ENCODE data around the gene HSPBP1. TPM values are rescaled to one million over a fixed set of nuclear protein-coding genes. Genes with fewer than 3 reads are reported as not detected.
A peak's percentile ranks its signal among the peaks of the same experiment; 100 is the strongest.

Gene HSPBP1
- total RNA-seq, 1 donor: 25.0 TPM

- TF ChIP-seq CTCF (IDR thresholded peaks at IDR 0.05; ENCODE audit: insufficient read depth, low read depth, low read length): no peak
- no peak for DNase-seq (ENCODE audit: low read depth)
- peak overlapping the region; percentile 45 for H3K4me3 ChIP-seq (ENCODE audit: low read depth, low read length)
Observed at GRCh38 chr19:55284405-55285058, 4.6 kb upstream of the HSPBP1 start.

- DNase-seq (ENCODE audit: low read depth): peak; percentile 43
- H3K4me3 ChIP-seq (ENCODE audit: low read depth, low read length): peak within 1 kb of the TSS; percentile 45
- TF ChIP-seq CTCF (IDR thresholded peaks at IDR 0.05; ENCODE audit: insufficient read depth, low read depth, low read length): no peak
Observed at GRCh38 chr19:55283548-55284377, 3.9 kb upstream of the HSPBP1 start, which contains the start of gene BRSK1. BRSK1 (plus strand) TSS chr19:55283997; CDS start chr19:55284443, 446 bp downstream.

- no peak for DNase-seq (ENCODE audit: low read depth)
- no peak for TF ChIP-seq CTCF (IDR thresholded peaks at IDR 0.05; ENCODE audit: insufficient read depth, low read depth, low read length)
- peak overlapping the region; percentile 85 for H3K4me3 ChIP-seq (ENCODE audit: low read depth, low read length)
Observed at GRCh38 chr19:55279340-55279739, 570 bp downstream of the HSPBP1 start.

- no peak for DNase-seq (ENCODE audit: low read depth)
- H3K4me3 ChIP-seq (ENCODE audit: low read depth, low read length): no peak overlapping the region
- no peak for TF ChIP-seq CTCF (IDR thresholded peaks at IDR 0.05; ENCODE audit: insufficient read depth, low read depth, low read length)
Observed at GRCh38 chr19:55278391-55279135, 1.3 kb downstream of the HSPBP1 start.

GRCh38 chr19:55277494-55277893, 2.4 kb downstream of the HSPBP1 start:
- no peak overlapping the region for H3K4me3 ChIP-seq (ENCODE audit: low read depth, low read length)
- no peak for DNase-seq (ENCODE audit: low read depth)
- no peak for TF ChIP-seq CTCF (IDR thresholded peaks at IDR 0.05; ENCODE audit: insufficient read depth, low read depth, low read length)

- no peak for DNase-seq (ENCODE audit: low read depth)
- TF ChIP-seq CTCF (IDR thresholded peaks at IDR 0.05; ENCODE audit: insufficient read depth, low read depth, low read length): no peak
- no peak overlapping the region for H3K4me3 ChIP-seq (ENCODE audit: low read depth, low read length)
Observed at GRCh38 chr19:55276720-55277430, 3.0 kb downstream of the HSPBP1 start.

Data from fibroblast of villous mesenchyme (primary cell).